ENCODE measurements around the gene NPEPPS. TPM values are rescaled to one million over a fixed set of nuclear protein-coding genes. Genes with fewer than 3 reads are reported as not detected.

NPEPPS gene
- total and polyA plus RNA-seq, 7 donors = 42.8 to 164 (median 89.2) TPM

- H3K4me1 ChIP-seq = peaks cover 0 to 12% (median 5%) of the 10 kb centered on the region in 4 donors
- H3K9me3 ChIP-seq = no peaks in the 10 kb centered on the region
- H3K4me3 ChIP-seq = no peak overlapping the region
- H3K36me3 ChIP-seq = peaks cover 26 to 98% (median 73%) of the 10 kb centered on the region in 4 donors
- TF ChIP-seq CTCF (IDR thresholded peaks at IDR 0.05) (no peak), POLR2A (IDR thresholded peaks at IDR 0.05) (no peak), POLR2AphosphoS5 (IDR thresholded peaks at IDR 0.05) (no peak), EP300 (IDR thresholded peaks at IDR 0.05) (no peak)
- H3K27ac ChIP-seq = peak overlapping the region in 1 of 4 donors; percentile 19
- DNase-seq = no peak
- intact Hi-C loops (cut with DNase I) = loop anchor here (5.0 kb wide), 1 partner anchor 138 kb away; no protein-coding TSS in a partner anchor
- no peaks in the 10 kb centered on the region for H3K27me3 ChIP-seq
These were observed 133.7 kb downstream of the NPEPPS start for GRCh38 chr17:47664624-47664941.

GRCh38 chr17:47665655-47666054 lies 134.7 kb downstream of the NPEPPS start:
- intact Hi-C loops (cut with DNase I) = no loop called here
- Histone ChIP-seq H3K4me3 (no peak overlapping the region), H3K36me3 (peaks cover 32 to 98% (median 80%) of the 10 kb centered on the region in 4 donors), H3K27ac (no peak overlapping the region), H3K9me3 (no peaks in the 10 kb centered on the region), H3K4me1 (peaks cover 0 to 2% (median 0%) of the 10 kb centered on the region in 4 donors), H3K27me3 (no peaks in the 10 kb centered on the region)
- TF ChIP-seq EP300 (IDR thresholded peaks at IDR 0.05) = no peak
- no peak for TF ChIP-seq POLR2AphosphoS5 (IDR thresholded peaks at IDR 0.05)
- TF ChIP-seq POLR2A (IDR thresholded peaks at IDR 0.05) = no peak
- TF ChIP-seq CTCF (IDR thresholded peaks at IDR 0.05) = no peak
- no peak for DNase-seq
- 75 to 82% methylated on average over 3 of the region's 3 CpGs for WGBS, 2 donors

- Histone ChIP-seq H3K4me3 (no peak overlapping the region), H3K27me3 (no peaks in the 10 kb centered on the region), H3K4me1 (no peaks in the 10 kb centered on the region), H3K27ac (no peak overlapping the region), H3K36me3 (peaks cover 41 to 98% (median 88%) of the 10 kb centered on the region in 4 donors), H3K9me3 (no peaks in the 10 kb centered on the region)
- WGBS, 2 donors = 93 to 95% methylated on average over 4 of the region's 4 CpGs
- intact Hi-C loops (cut with DNase I) = no loop called here
- no peak for TF ChIP-seq POLR2AphosphoS5 (IDR thresholded peaks at IDR 0.05)
- no peak for TF ChIP-seq EP300 (IDR thresholded peaks at IDR 0.05)
- no peak for TF ChIP-seq CTCF (IDR thresholded peaks at IDR 0.05)
- TF ChIP-seq POLR2A (IDR thresholded peaks at IDR 0.05) = no peak
- no peak for DNase-seq
These were observed 138.2 kb downstream of the NPEPPS start for GRCh38 chr17:47669081-47669480.

GRCh38 chr17:47670064-47670463 lies 139.2 kb downstream of the NPEPPS start:
- intact Hi-C loops (cut with DNase I) = no loop called here
- Histone ChIP-seq H3K27ac (no peak overlapping the region), H3K4me1 (no peaks in the 10 kb centered on the region), H3K4me3 (no peak overlapping the region), H3K27me3 (no peaks in the 10 kb centered on the region), H3K36me3 (peaks cover 51 to 98% (median 90%) of the 10 kb centered on the region in 4 donors), H3K9me3 (no peaks in the 10 kb centered on the region)
- WGBS, 2 donors = 11 to 15% methylated on average over 1 of the region's 1 CpG
- no peak for DNase-seq
- no peak for TF ChIP-seq POLR2AphosphoS5 (IDR thresholded peaks at IDR 0.05)
- no peak for TF ChIP-seq EP300 (IDR thresholded peaks at IDR 0.05)
- no peak for TF ChIP-seq CTCF (IDR thresholded peaks at IDR 0.05)
- TF ChIP-seq POLR2A (IDR thresholded peaks at IDR 0.05) = no peak

Small RNA genes lying within 50 kb of the gene (small RNA-seq; reads per million reads assigned to genes)
- 0 reads per million in 3 donors for gene RF00019

Other genes starting within 250 kb of the NPEPPS start
- 10 to 100 TPM in 3 of 4 donors, 1 to 10 TPM in 1; 8.7 to 16.3 (median 15.4) TPM for gene EFCAB13, start 207.2 kb upstream of the NPEPPS start, total RNA-seq
- gene EFCAB13, start 207.2 kb upstream of the NPEPPS start, polyA plus RNA-seq = 1 to 10 TPM in 2 of 3 donors, under 1 TPM in 1; 0.46 to 3.6 (median 1.7) TPM
- 100 to 1,000 TPM; 185 to 268 (median 214) TPM for gene KPNB1, start 118.8 kb downstream of the NPEPPS start, total RNA-seq
- gene KPNB1, start 118.8 kb downstream of the NPEPPS start, polyA plus RNA-seq = 100 to 1,000 TPM in 1 of 3 donors, 10 to 100 TPM in 2; 23.4 to 103 (median 39.1) TPM
- gene TBKBP1, start 163.1 kb downstream of the NPEPPS start, total RNA-seq = 10 to 100 TPM in 2 of 4 donors, 1 to 10 TPM in 2; 7.8 to 25.5 (median 11.2) TPM
- gene TBKBP1, start 163.1 kb downstream of the NPEPPS start, polyA plus RNA-seq = 1 to 10 TPM; 3.5 to 4.6 (median 4.2) TPM
- gene TBX21, start 202.1 kb downstream of the NPEPPS start, total RNA-seq = under 1 TPM in 2 of 4 donors, not detected in 2; 0.36 to 0.41 TPM
- gene TBX21, start 202.1 kb downstream of the NPEPPS start, polyA plus RNA-seq = 1 to 10 TPM in 1 of 3 donors, under 1 TPM in 2; under 0.01 to 1.2 (median 0.23) TPM